Measurements from ENCODE around the gene KRT75. TPM values are rescaled to one million over a fixed set of nuclear protein-coding genes. Genes with fewer than 3 reads are reported as not detected.

KRT75 gene
- total RNA-seq, 2 experiments from 2014 or later: not detected

DNA sequence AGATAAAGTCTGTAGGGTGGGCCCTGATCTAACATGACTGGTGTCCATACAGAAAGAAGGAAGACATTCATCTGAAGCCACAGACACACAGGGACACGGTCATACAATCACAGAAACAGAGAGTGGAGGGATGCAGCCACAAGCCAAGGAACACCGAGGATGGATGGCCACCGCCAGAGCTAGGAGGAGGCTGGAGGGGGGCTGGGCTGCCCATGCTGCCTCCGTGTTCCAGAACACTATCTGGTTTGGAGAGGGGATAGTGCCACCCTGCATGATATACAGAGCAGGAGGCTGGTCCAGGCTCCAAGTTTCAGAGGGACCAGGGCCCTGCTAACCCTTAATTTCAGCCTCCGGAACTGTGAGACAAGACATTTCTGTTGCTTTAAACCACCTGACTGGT lies 8.7 kb downstream of the KRT75 start:
- DNase-seq: no peak
- POLR2A ChIA-PET: no interaction called here
- Mint-ChIP-seq H3K27ac (no peak overlapping the region), H3K36me3 (ENCODE audit: low read depth) (no peaks in the 10 kb centered on the region), H3K4me1 (ENCODE audit: low read depth) (no peaks in the 10 kb centered on the region), H3K4me3 (no peak overlapping the region), H3K27me3 (peaks cover 5% of the 10 kb centered on the region), H3K9me3 (no peaks in the 10 kb centered on the region)
- intact Hi-C loops (cut with micrococcal nuclease): no loop called here
- CTCF ChIA-PET: no interaction called here
- TF ChIP-seq, protein P1, sequence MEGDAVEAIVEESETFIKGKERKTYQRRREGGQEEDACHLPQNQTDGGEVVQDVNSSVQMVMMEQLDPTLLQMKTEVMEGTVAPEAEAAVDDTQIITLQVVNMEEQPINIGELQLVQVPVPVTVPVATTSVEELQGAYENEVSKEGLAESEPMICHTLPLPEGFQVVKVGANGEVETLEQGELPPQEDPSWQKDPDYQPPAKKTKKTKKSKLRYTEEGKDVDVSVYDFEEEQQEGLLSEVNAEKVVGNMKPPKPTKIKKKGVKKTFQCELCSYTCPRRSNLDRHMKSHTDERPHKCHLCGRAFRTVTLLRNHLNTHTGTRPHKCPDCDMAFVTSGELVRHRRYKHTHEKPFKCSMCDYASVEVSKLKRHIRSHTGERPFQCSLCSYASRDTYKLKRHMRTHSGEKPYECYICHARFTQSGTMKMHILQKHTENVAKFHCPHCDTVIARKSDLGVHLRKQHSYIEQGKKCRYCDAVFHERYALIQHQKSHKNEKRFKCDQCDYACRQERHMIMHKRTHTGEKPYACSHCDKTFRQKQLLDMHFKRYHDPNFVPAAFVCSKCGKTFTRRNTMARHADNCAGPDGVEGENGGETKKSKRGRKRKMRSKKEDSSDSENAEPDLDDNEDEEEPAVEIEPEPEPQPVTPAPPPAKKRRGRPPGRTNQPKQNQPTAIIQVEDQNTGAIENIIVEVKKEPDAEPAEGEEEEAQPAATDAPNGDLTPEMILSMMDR (IDR thresholded peaks at IDR 0.05): no peak
- ATAC-seq: no peak

DNA sequence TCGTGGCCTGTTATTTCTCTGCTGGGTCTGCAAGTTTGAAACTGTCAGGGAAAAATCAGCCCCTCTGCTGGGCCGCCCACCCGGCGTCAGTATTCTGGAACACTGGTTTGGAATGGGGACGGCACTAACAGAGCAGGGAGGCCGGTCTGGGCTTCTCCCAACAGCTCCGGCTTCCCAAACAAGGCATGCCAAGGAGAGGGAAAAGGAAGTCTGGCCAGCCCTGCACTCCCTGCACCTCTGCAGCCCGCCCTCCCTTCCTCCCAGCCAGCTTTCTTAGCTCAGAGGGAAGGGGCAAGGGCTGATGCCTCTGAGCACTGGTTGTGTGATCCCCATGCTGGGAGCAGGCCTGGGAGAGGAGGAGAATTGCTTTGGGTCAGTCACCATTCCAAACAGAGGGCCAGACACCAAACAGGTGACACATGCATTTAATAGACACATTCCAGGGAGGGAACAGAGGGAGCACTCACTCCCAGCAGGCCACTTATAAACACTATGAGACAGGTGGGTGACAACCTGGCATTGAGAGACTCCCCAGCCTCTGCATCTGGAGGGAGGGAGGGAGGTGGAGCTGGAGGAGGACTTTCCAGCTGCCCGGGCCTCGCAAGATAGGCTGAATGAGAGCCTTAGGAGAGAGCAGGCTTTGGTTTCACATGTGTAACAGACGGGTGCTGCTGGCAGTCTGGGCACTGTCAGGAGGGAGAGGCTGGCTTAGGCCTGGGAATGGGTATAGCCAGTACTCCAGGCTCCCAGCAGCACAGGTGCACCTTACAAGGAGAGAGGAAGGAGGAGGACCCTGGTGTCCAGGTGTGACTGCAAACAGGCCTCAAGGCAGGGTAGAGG lies 10.3 kb downstream of the KRT75 start:
- TF ChIP-seq, protein P1 (IDR thresholded peaks at IDR 0.05): no peak
- CTCF ChIA-PET: interaction anchor here (1.2 kb wide), 1 partner anchor 62 kb away, joined by 3 read pairs; no protein-coding TSS in a partner anchor
- Mint-ChIP-seq H3K36me3 (ENCODE audit: low read depth) (no peaks in the 10 kb centered on the region), H3K9me3 (no peaks in the 10 kb centered on the region), H3K4me3 (no peak overlapping the region), H3K27ac (no peak overlapping the region), H3K4me1 (ENCODE audit: low read depth) (peaks cover 6% of the 10 kb centered on the region), H3K27me3 (peaks cover 5% of the 10 kb centered on the region)
- DNase-seq (no peak), ATAC-seq (no peak)
- intact Hi-C loops (cut with micrococcal nuclease): no loop called here
- POLR2A ChIA-PET: no interaction called here

DNA sequence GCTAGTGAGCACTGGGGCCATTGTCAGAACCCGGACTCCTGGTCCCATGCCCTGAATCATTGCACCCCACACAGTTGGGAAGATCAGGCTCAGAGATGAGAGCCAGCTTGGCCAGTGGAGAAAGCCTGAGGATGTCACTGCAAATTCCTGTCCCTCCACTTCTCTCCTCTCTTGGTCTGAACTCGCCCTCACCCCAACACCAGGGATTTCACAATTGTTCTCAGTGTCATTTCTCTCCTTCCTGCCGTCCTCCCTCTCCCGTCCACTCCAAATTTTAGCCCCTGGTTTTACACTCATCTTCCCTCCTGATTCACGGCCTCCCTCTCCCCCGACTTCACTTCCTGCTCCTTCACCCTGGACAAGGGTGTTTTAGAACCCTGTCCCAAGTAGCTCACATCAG lies 11.1 kb downstream of the KRT75 start:
- H3K27me3 Mint-ChIP-seq: peaks cover 5% of the 10 kb centered on the region
- no peak overlapping the region for H3K4me3 Mint-ChIP-seq
- no peak for DNase-seq
- intact Hi-C loops (cut with micrococcal nuclease): no loop called here
- ATAC-seq: no peak
- CTCF ChIA-PET: interaction anchor here (1.2 kb wide), 1 partner anchor 61 kb away, joined by 3 read pairs; no protein-coding TSS in a partner anchor
- no peak overlapping the region for H3K27ac Mint-ChIP-seq
- peaks cover 6% of the 10 kb centered on the region for H3K4me1 Mint-ChIP-seq (ENCODE audit: low read depth)
- no peaks in the 10 kb centered on the region for H3K36me3 Mint-ChIP-seq (ENCODE audit: low read depth)
- TF ChIP-seq, protein P1 (IDR thresholded peaks at IDR 0.05): no peak
- POLR2A ChIA-PET: no interaction called here
- H3K9me3 Mint-ChIP-seq: no peaks in the 10 kb centered on the region

DNA sequence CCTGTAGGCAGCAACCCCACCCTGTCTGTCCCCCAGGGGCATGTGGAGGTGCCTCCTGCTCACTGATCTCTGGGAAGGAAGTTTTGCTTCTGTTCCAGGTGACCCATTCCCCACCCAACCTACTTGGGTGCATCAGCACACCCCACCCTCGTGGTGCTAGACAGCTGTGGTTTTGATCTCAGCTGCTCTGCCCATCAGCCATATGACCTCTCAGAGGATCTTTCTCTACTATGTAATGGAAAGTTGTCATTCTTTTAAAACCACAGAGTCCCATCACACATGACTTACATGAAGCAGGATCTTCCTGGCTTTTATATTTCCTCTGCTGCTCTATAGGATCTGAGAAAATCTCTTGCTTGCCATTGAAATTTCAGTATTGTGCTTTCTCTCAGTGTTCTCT lies 14.5 kb downstream of the KRT75 start:
- ChIA-PET CTCF (no interaction called here), POLR2A (no interaction called here)
- H3K4me1 Mint-ChIP-seq (ENCODE audit: low read depth): peaks cover 6% of the 10 kb centered on the region
- H3K36me3 Mint-ChIP-seq (ENCODE audit: low read depth): no peaks in the 10 kb centered on the region
- peaks cover 8% of the 10 kb centered on the region for H3K27me3 Mint-ChIP-seq
- intact Hi-C loops (cut with micrococcal nuclease): no loop called here
- no peak overlapping the region for H3K27ac Mint-ChIP-seq
- DNase-seq (no peak), ATAC-seq (no peak)
- TF ChIP-seq, protein P1 (IDR thresholded peaks at IDR 0.05): no peak
- H3K9me3 Mint-ChIP-seq: no peaks in the 10 kb centered on the region
- H3K4me3 Mint-ChIP-seq: no peak overlapping the region

DNA sequence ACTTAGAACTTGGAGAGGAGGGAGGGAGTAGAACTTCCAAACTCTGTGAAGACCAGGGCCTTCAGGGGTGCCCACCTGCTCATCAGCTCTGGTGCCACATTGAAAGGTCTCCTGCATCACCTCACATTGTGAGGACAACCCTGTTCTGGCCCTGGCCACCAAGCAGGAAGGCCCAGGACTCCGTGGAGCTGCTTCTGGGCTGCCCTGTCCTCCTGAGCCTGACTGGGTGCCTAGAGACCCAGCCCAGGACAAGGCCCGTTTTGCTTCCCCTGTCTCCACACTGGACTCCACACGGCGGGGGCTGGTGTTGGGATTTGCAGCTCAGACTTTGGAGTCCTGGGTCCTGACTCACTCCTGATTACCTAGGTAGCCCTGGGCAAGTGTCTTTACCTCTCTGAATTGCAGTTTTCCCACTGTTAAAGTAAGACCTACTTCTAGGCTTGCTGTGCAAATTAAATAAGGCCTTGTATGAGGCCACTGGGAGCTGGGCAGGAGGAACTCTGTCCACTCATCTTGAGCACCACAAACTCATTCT lies 15.5 kb downstream of the KRT75 start:
- POLR2A ChIA-PET: no interaction called here
- no peak overlapping the region for H3K4me3 Mint-ChIP-seq
- peaks cover 8% of the 10 kb centered on the region for H3K27me3 Mint-ChIP-seq
- peaks cover 6% of the 10 kb centered on the region for H3K4me1 Mint-ChIP-seq (ENCODE audit: low read depth)
- H3K27ac Mint-ChIP-seq: no peak overlapping the region
- TF ChIP-seq, protein P1 (IDR thresholded peaks at IDR 0.05): no peak
- ATAC-seq (no peak), DNase-seq (no peak)
- H3K9me3 Mint-ChIP-seq: no peaks in the 10 kb centered on the region
- intact Hi-C loops (cut with micrococcal nuclease): no loop called here
- H3K36me3 Mint-ChIP-seq (ENCODE audit: low read depth): no peaks in the 10 kb centered on the region
- CTCF ChIA-PET: interaction anchor here (0.6 kb wide), 1 partner anchor 94 kb away, joined by 3 read pairs; no protein-coding TSS in a partner anchor

All from activated CD8-positive, alpha-beta T cell treated with anti-CD3 and anti-CD28 coated beads for 36 hours (primary cell).